ENCODE measurements around the gene TST. TPM values are rescaled to one million over a fixed set of nuclear protein-coding genes. Genes with fewer than 3 reads are reported as not detected.

TST gene
- total and polyA plus RNA-seq, 7 donors = 18.4 to 46.9 (median 24.1) TPM

- WGBS, 3 donors = 36 to 49% (median 43%) methylated on average over 2 of the region's 2 CpGs
- intact Hi-C loops (cut with DNase I) = no loop called here
- H3K4me3 ChIP-seq = no peak overlapping the region
- ATAC-seq (no peak), DNase-seq (no peak)
- H3K4me1 ChIP-seq = peaks cover 16% of the 10 kb centered on the region
- H3K9me3 ChIP-seq = no peaks in the 10 kb centered on the region
- no peak for TF ChIP-seq CTCF (IDR thresholded peaks at IDR 0.05)
- H3K27me3 ChIP-seq (ENCODE audit: insufficient read depth in 3 of 3, low read length in 2 of 3) = peaks cover 0 to 2% (median 0%) of the 10 kb centered on the region in 3 donors
- H3K36me3 ChIP-seq (ENCODE audit: insufficient read depth in 1 of 2, low read depth in 1 of 2) = no peaks in the 10 kb centered on the region
- no peak overlapping the region for H3K27ac ChIP-seq
Measured at GRCh38 chr22:37007651-37008050, 11.6 kb downstream of the TST start.

GRCh38 chr22:37002633-37003032 lies 16.6 kb downstream of the TST start:
- no peaks in the 10 kb centered on the region for H3K9me3 ChIP-seq
- 71 to 81% (median 77%) methylated on average over 7 of the region's 7 CpGs for WGBS, 3 donors
- no peak for TF ChIP-seq CTCF (IDR thresholded peaks at IDR 0.05)
- no peak overlapping the region for H3K4me3 ChIP-seq
- DNase-seq = no peak
- no peaks in the 10 kb centered on the region for H3K36me3 ChIP-seq (ENCODE audit: insufficient read depth in 1 of 2, low read depth in 1 of 2)
- intact Hi-C loops (cut with DNase I) = no loop called here
- H3K27ac ChIP-seq = no peak overlapping the region
- ATAC-seq = no peak
- H3K4me1 ChIP-seq = no peaks in the 10 kb centered on the region
- H3K27me3 ChIP-seq (ENCODE audit: insufficient read depth in 3 of 3, low read length in 2 of 3) = peaks cover 0 to 2% (median 0%) of the 10 kb centered on the region in 3 donors

- H3K27me3 ChIP-seq (ENCODE audit: insufficient read depth in 3 of 3, low read length in 2 of 3) = peaks cover 0 to 2% (median 0%) of the 10 kb centered on the region in 3 donors
- no peak overlapping the region for H3K27ac ChIP-seq
- H3K4me3 ChIP-seq = no peak overlapping the region
- H3K36me3 ChIP-seq (ENCODE audit: insufficient read depth in 1 of 2, low read depth in 1 of 2) = no peaks in the 10 kb centered on the region
- H3K9me3 ChIP-seq = no peaks in the 10 kb centered on the region
- no peak for TF ChIP-seq CTCF (IDR thresholded peaks at IDR 0.05)
- ATAC-seq (no peak), DNase-seq (no peak)
- WGBS, 3 donors = 81 to 87% (median 81%) methylated on average over 12 of the region's 12 CpGs
- H3K4me1 ChIP-seq = no peaks in the 10 kb centered on the region
- intact Hi-C loops (cut with DNase I) = no loop called here
Measured at GRCh38 chr22:37001826-37002225, 17.4 kb downstream of the TST start.

- Histone ChIP-seq H3K4me3 (no peak overlapping the region), H3K4me1 (no peaks in the 10 kb centered on the region), H3K9me3 (no peaks in the 10 kb centered on the region), H3K27ac (no peak overlapping the region), H3K27me3 (ENCODE audit: insufficient read depth in 3 of 3, low read length in 2 of 3) (peaks cover 0 to 2% (median 0%) of the 10 kb centered on the region in 3 donors), H3K36me3 (ENCODE audit: insufficient read depth in 1 of 2, low read depth in 1 of 2) (no peaks in the 10 kb centered on the region)
- DNase-seq = no peak
- TF ChIP-seq CTCF (IDR thresholded peaks at IDR 0.05) = no peak
- WGBS, 3 donors = 64 to 72% (median 68%) methylated on average over 11 of the region's 11 CpGs
- ATAC-seq = no peak
- intact Hi-C loops (cut with DNase I) = no loop called here
Measured at GRCh38 chr22:37000676-37001534, 18.3 kb downstream of the TST start.

Data from psoas muscle (tissue), 8 donors.